Osteoblast (primary cell): ENCODE data around the gene FBXO28. TPM values are rescaled to one million over a fixed set of nuclear protein-coding genes. Genes with fewer than 3 reads are reported as not detected.

Experiments used
- DNase-seq: peaks from one replicate; pipeline ENCODE4 v3.0.0; 2011; ENCODE audit warnings: low spot score, mixed read lengths; ENCODE audit not compliant: insufficient read length; ENCODE audit errors: missing footprints
- H2AFZ ChIP-seq: 2 replicates; pipeline ENCODE4 v1.6.0; 2011; ENCODE audit warnings: mild to moderate bottlenecking, low read length
- H3K27ac ChIP-seq: 2 replicates; pipeline ENCODE4 v1.5.1; 2011; ENCODE audit warnings: mild to moderate bottlenecking, low read depth, low read length, moderate library complexity
- H3K27me3 ChIP-seq: 2 replicates; pipeline ENCODE4 v1.6.0; 2012; ENCODE audit warnings: mild to moderate bottlenecking, control low read depth, inconsistent platforms, low read length, moderate library complexity; ENCODE audit not compliant: insufficient read depth
- H3K36me3 ChIP-seq: 2 replicates; pipeline ENCODE4 v1.5.1; 2011; ENCODE audit warnings: mild to moderate bottlenecking, low read length, control low read depth, moderate library complexity; ENCODE audit not compliant: insufficient read depth
- H3K4me1 ChIP-seq: 2 replicates; pipeline ENCODE4 v1.5.1; 2011; ENCODE audit warnings: mild to moderate bottlenecking, low read length, control low read depth, moderate library complexity; ENCODE audit not compliant: insufficient read depth
- H3K4me2 ChIP-seq: 2 replicates; pipeline ENCODE4 v1.6.0; 2011; ENCODE audit warnings: mild to moderate bottlenecking, low read length; ENCODE audit not compliant: insufficient read depth
- H3K4me3 ChIP-seq: fragments of 200-600 bp; sonication (generic); 3 replicates; pipeline ENCODE4 v1.5.1; 2012; ENCODE audit warnings: mild to moderate bottlenecking, low read length, inconsistent platforms; ENCODE audit not compliant: insufficient read depth
- H3K79me2 ChIP-seq: 2 replicates; pipeline ENCODE4 v1.6.0; 2012; ENCODE audit warnings: mild to moderate bottlenecking, low read length, control low read depth, inconsistent platforms; ENCODE audit not compliant: insufficient read depth
- H3K9me3 ChIP-seq: 2 replicates; pipeline ENCODE4 v1.5.1; 2011; ENCODE audit warnings: low read depth, low read length, control low read depth
- H4K20me1 ChIP-seq: 2 replicates; pipeline ENCODE4 v1.6.0; 2012; ENCODE audit warnings: mild to moderate bottlenecking, low read length, control low read depth; ENCODE audit not compliant: insufficient read depth
- CTCF ChIP-seq: IDR thresholded peaks from 2 replicates; pipeline ENCODE4 v1.5.1; 2011; ENCODE audit warnings: mild to moderate bottlenecking, low read depth, low read length, moderate library complexity; ENCODE audit errors: extremely low read depth
- total RNA-seq: library from RNA; depleted of rRNA; stranded (reverse); fragments of >200 nt; gene quantifications from 2 replicates; pipeline ENCODE4 v1.2.3, GENCODE V29; 2012

Gene FBXO28
- total RNA-seq, 1 donor = 35.5 TPM

- DNase-seq = peak; percentile 92
- TF ChIP-seq CTCF = no peak
- H3K4me3 ChIP-seq = no peak overlapping the region
- H4K20me1 ChIP-seq = no peaks in the 10 kb centered on the region
- no peaks in the 10 kb centered on the region for H3K9me3 ChIP-seq
- H3K27me3 ChIP-seq = no peaks in the 10 kb centered on the region
- no peaks in the 10 kb centered on the region for H3K36me3 ChIP-seq
- H3K4me1 ChIP-seq = peaks cover 21% of the 10 kb centered on the region
- H3K79me2 ChIP-seq = no peaks in the 10 kb centered on the region
- H3K27ac ChIP-seq = no peak overlapping the region
- H2AFZ ChIP-seq = no peak overlapping the region
- H3K4me2 ChIP-seq = no peak overlapping the region
These were observed 46.1 kb upstream of the FBXO28 start for GRCh38 chr1:224067621-224068457.

- no peak overlapping the region for H2AFZ ChIP-seq
- H3K27ac ChIP-seq = no peak overlapping the region
- H3K9me3 ChIP-seq = no peaks in the 10 kb centered on the region
- no peak overlapping the region for H3K4me2 ChIP-seq
- no peaks in the 10 kb centered on the region for H4K20me1 ChIP-seq
- DNase-seq = no peak
- no peaks in the 10 kb centered on the region for H3K27me3 ChIP-seq
- TF ChIP-seq CTCF = no peak
- peaks cover 21% of the 10 kb centered on the region for H3K4me1 ChIP-seq
- H3K79me2 ChIP-seq = no peaks in the 10 kb centered on the region
- no peaks in the 10 kb centered on the region for H3K36me3 ChIP-seq
- H3K4me3 ChIP-seq = no peak overlapping the region
These were observed 45.3 kb upstream of the FBXO28 start for GRCh38 chr1:224068458-224069072.

GRCh38 chr1:224069138-224069537, 44.8 kb upstream of the FBXO28 start:
- Histone ChIP-seq H2AFZ (no peak overlapping the region), H3K27me3 (no peaks in the 10 kb centered on the region), H3K79me2 (no peaks in the 10 kb centered on the region), H3K36me3 (no peaks in the 10 kb centered on the region), H3K4me1 (peaks cover 21% of the 10 kb centered on the region), H3K4me3 (no peak overlapping the region), H3K4me2 (no peak overlapping the region), H4K20me1 (no peaks in the 10 kb centered on the region), H3K9me3 (no peaks in the 10 kb centered on the region), H3K27ac (no peak overlapping the region)
- no peak for DNase-seq
- no peak for TF ChIP-seq CTCF

GRCh38 chr1:224070521-224070920, 43.4 kb upstream of the FBXO28 start:
- TF ChIP-seq CTCF = no peak
- H3K36me3 ChIP-seq = no peaks in the 10 kb centered on the region
- no peaks in the 10 kb centered on the region for H3K79me2 ChIP-seq
- no peak for DNase-seq
- no peak overlapping the region for H3K27ac ChIP-seq
- H3K4me1 ChIP-seq = peaks cover 15% of the 10 kb centered on the region
- no peak overlapping the region for H2AFZ ChIP-seq
- H3K4me3 ChIP-seq = no peak overlapping the region
- H3K9me3 ChIP-seq = no peaks in the 10 kb centered on the region
- H3K27me3 ChIP-seq = no peaks in the 10 kb centered on the region
- no peaks in the 10 kb centered on the region for H4K20me1 ChIP-seq
- H3K4me2 ChIP-seq = no peak overlapping the region
